NCI-H2227 (cell line): ENCODE measurements around the gene SPATA2.
"Not testable (repeated sequence)": the region's sequence is repeated elsewhere in the genome, so short reads cannot be mapped to it uniquely, and the experiment has no call there.

Source experiments
- DNase-seq: peaks from one replicate; lab custom pipeline; 2025; ENCODE audit not compliant: unreplicated experiment; lab: John Stamatoyannopoulos, UW

Gene SPATA2

GRCh38 chr20:49915380-49916145 lies at the start of gene SPATA2:
Gene SPATA2, minus strand, starts transcription at chr20:49915529. Its CDS starts 7,039 bp downstream, at chr20:49908490.
- DNase-seq: peak; percentile 97

GRCh38 chr20:49961413-49961812 lies 46.1 kb upstream of the SPATA2 start:
- no peak for DNase-seq

- DNase-seq: not testable (repeated sequence)
These were observed 42.0 kb upstream of the SPATA2 start for GRCh38 chr20:49957089-49957938.

DNA sequence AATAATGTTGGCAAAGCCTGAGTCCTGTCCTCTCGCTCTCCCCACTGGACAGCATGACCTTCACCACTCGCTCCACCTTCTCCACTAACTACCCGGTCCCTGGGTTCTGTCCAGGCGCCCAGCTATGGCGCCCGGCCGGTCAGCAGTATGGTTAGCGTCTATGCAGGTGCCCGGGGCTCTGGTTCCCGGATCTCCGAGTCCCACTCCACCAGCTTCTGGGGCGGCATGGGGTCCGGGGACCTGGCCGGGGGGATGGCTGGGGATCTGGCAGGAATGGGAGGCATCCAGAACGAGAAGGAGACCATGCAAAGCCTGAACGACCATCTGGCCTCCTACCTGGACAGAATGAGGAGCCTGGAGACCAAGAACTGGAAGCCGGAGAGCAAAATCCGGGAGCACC lies 41.4 kb upstream of the SPATA2 start:
- DNase-seq: no peak

DNA sequence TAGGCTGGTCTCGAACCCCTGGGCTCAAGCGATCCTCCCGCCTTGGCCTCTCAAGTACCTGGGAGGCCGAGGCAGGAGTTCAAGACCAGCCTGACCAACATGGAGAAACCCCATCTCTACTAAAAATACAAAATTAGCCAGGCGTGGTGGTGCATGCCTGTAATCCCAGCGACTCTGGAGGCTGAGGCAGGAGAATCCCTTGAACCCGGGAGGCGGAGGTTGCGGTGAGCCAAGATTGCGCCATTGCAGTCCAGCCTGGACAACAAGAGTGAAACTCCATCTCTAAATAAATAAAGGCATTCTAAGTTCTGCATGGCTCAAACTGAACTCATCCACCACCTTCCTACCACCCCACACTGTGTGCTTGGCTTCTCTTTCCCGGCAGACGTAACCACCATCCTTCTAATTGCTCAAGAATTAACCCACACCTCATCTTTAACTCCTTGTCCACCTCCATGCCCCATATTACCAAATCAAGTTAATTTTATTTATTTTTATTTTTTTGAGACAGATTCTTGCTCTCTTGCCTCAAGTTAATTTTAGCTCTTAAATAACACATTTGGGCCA lies 40.6 kb upstream of the SPATA2 start:
- not testable (repeated sequence) for DNase-seq

GRCh38 chr20:49955167-49955566 lies 39.8 kb upstream of the SPATA2 start:
- no peak for DNase-seq

- DNase-seq: no peak
These were observed 35.8 kb upstream of the SPATA2 start for GRCh38 chr20:49951151-49951550.

GRCh38 chr20:49948809-49949507 lies 33.6 kb upstream of the SPATA2 start:
- DNase-seq: no peak

GRCh38 chr20:49948178-49948577 lies 32.8 kb upstream of the SPATA2 start:
- no peak for DNase-seq

GRCh38 chr20:49945701-49946477 lies 30.6 kb upstream of the SPATA2 start:
- no peak for DNase-seq

- DNase-seq: no peak
These were observed 30.0 kb upstream of the SPATA2 start for GRCh38 chr20:49945306-49945700.

- no peak for DNase-seq
These were observed 27.6 kb upstream of the SPATA2 start for GRCh38 chr20:49942942-49943341.

- no peak for DNase-seq
These were observed 27.0 kb upstream of the SPATA2 start for GRCh38 chr20:49942303-49942702.

GRCh38 chr20:49941456-49941855 lies 26.1 kb upstream of the SPATA2 start:
- DNase-seq: no peak

- DNase-seq: peak; percentile 11
These were observed 23.1 kb upstream of the SPATA2 start for GRCh38 chr20:49938173-49939163.

DNA sequence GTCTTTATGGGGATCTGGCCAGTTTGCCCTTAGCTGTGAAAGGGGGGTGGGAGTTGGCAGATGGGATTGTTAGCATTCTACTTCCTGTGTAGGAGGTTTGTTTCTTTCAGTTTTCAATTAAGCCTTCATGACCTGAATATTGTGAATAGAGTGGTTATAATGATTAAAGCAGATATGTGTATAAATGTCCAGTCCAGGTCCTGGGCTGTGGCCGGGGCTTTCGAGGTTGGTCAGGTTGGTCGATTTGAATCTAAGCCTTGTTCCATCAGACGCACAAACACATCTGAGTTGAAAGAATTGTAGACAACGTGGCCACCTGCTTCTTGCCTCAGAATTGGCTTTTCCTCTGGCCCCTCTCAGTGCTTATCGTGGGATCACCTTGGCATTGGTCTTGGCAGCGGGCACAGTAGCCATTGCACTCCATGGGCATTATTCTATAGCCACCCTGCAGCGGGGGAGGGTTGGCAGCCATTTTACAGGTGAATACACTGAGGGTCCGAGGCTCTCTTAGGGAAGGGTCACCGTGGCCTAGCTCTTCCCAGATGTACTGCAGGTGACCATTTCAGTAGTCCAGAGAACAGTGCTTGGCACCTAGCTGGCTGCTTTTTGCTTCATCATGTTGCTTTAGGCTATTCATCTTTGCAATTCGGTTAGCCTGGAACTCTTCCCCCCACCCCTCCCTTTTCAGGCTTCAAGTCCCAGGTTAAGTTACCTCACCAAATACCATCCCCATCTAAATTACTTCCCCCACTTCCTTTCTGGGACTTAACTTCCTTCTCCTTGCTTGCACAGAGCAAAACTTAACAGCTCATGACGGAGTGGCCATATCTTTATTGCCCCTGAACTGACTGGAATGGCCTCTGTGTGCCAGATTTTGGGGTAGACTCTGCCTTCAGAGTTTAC lies 21.9 kb upstream of the SPATA2 start:
- DNase-seq: peak; percentile 12

DNA sequence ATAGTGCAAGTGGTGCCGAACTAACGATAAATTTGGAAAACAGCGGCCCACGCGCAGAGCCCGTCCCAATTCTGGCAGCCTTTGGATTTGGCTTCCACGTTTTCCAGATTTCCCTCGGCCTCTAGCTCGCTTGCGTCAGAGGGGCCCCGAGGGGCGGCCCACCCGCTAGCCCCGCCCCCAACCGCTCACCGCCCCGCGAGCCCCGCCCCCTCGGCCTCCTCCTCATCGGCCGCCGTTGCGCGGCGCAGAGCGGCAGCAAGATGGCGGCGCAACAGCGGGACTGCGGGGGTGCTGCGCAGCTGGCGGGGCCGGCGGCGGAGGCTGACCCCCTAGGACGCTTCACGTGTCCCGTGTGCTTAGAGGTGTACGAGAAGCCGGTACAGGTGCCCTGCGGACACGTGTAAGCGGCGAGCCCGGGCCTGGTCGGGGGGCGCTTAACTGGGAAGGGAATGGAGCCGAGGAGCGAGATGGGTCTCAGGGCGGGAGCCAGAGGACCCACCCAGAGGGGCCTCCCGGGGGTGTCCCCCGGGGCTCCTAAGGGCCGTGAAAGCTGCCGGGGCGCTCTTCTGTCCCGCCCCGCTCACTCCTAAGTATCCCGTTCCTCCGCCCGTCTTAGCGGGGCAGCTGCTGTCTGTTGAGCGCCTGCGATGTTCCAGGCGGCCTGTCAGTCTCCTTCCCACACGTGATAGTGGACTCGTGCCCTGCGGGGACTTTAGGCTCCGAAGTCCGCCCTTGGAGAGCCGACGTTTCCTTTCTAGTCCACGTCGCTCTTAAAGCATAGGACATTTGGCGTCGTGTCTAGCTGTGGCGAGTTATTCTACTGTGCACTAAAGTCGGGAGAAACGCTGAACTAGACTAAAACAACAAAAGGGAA lies 21.1 kb upstream of the SPATA2 start, which contains the start of gene RNF114:
Gene RNF114 (plus strand): TSS at position 245 of the 874 bp plus-strand sequence. CDS start 16 bp downstream, at position 261.
- DNase-seq: peak; percentile 96
